GM21423 (cell line): ENCODE data around the gene STUB1.
"Not testable (repeated sequence)": the region's sequence is repeated elsewhere in the genome, so short reads cannot be mapped to it uniquely, and the experiment has no call there.

ENCODE experiments used
- ATAC-seq: cut with Tn5 transposase; IDR thresholded peaks from one replicate; pipeline ENCODE4 v1.9.1; 2021; ENCODE audit warnings: mild to moderate bottlenecking, moderate library complexity; ENCODE audit not compliant: unreplicated experiment

Gene STUB1

GRCh38 chr16:678209-678857, 1.9 kb upstream of the STUB1 start:
- ATAC-seq = no peak

GRCh38 chr16:678858-679813, 1.1 kb upstream of the STUB1 start:
- peak; percentile 4 for ATAC-seq

GRCh38 chr16:680625-680945, 375 bp downstream of the STUB1 start:
- no peak for ATAC-seq

GRCh38 chr16:680967-681745, 946 bp downstream of the STUB1 start:
- ATAC-seq = no peak

- ATAC-seq = no peak
Observed at GRCh38 chr16:681746-682427, 1.7 kb downstream of the STUB1 start.

GRCh38 chr16:682493-683395, 2.5 kb downstream of the STUB1 start:
- no peak for ATAC-seq

- ATAC-seq = no peak
Observed at GRCh38 chr16:683396-684070, 3.3 kb downstream of the STUB1 start.

- peak; percentile 65 for ATAC-seq
Observed at GRCh38 chr16:684071-684794, 4.0 kb downstream of the STUB1 start, which contains the start of gene JMJD8. Gene JMJD8 (minus strand): TSS chr16:684334. CDS start chr16:684319, 15 bp downstream.

GRCh38 chr16:684961-685696, 4.9 kb downstream of the STUB1 start:
- no peak for ATAC-seq

GRCh38 chr16:685967-686366, 5.8 kb downstream of the STUB1 start:
- ATAC-seq = no peak

GRCh38 chr16:686459-687260, 6.5 kb downstream of the STUB1 start:
- ATAC-seq = no peak

- ATAC-seq = no peak
Observed at GRCh38 chr16:687499-687898, 7.3 kb downstream of the STUB1 start.

GRCh38 chr16:689175-689897, 9.1 kb downstream of the STUB1 start:
- no peak for ATAC-seq

GRCh38 chr16:691242-691641, 11.0 kb downstream of the STUB1 start:
- not testable (repeated sequence) for ATAC-seq

- no peak for ATAC-seq
Observed at GRCh38 chr16:692356-693108, 12.3 kb downstream of the STUB1 start.

GRCh38 chr16:693364-693763, 13.2 kb downstream of the STUB1 start:
- ATAC-seq = no peak
